Inflammatory macrophage treated with lipopolysaccharide for 4 hours (primary cell): ENCODE results near the gene OR52D1.

Source experiments
- DNase-seq: peaks from one replicate; pipeline ENCODE4 v3.0.0-alpha.2; 2020

The OR52D1 gene

DNA sequence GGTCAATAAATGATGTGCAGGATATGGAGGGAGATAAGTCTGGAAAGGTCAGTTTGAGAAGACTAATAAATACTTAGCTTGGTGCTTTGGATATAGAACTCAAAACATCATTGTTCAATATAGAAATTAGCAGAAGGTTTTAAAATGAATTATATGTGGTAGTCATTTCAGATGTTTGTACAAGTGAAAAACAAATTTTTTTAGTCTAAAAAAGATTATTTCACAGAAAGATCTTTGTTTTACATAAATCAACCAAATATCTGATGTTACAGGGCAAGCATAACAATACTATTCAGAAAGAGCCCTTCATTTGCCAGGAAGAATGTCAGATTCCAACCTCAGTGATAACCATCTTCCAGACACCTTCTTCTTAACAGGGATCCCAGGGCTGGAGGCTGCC is at the start of gene OR52D1:
OR52D1 (plus strand) TSS at position 301 of the 400 bp plus-strand sequence; CDS start at position 323, 22 bp downstream.
- DNase-seq = no peak

DNA sequence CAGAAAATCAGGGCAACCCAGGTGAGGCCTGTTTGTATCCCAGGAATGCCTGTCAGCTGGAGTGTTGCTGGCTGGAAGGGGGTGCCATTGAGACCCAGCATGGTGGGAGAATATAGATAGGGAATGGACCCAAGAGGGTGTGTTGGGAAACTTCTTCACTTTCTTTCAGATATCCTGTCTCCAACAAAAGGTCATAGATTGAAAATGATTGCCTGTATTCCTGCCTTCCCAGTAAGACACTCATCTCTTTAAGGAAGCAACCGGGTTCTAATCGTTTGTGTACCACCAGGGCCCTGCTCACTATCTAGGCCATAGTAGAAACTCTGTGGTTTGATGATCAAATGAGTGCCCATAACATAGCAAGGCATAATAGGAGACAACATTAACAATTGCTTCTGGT is 47.1 kb upstream of the OR52D1 start, which contains the start of gene OR51I1:
OR51I1 (minus strand) TSS at position 101 of the 400 bp plus-strand sequence; CDS start at position 101, 0 bp downstream.
- DNase-seq = no peak

DNA sequence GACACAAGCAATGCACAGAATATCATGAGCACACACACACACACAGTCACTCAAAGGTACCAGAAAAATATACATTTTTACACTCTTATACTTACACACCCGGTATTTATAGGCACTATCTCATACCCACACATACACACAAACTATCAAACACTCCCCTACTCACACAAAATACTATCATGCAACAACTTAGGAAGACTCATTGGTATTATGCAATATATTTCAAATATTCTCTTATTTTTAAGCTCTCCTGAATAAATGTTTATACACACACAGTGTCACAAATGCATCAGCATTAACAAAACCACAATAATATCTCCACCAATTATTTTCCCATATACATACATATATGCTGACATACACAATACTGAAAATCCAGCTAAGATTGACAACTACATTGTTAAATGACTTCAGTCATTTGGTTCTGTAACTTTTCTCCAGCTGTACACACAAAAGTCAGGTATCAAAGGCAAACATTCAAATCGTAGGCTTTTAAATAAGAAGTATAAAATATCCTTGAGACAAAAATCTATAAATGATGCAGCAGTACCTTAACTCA is 44.6 kb upstream of the OR52D1 start:
- no peak for DNase-seq

DNA sequence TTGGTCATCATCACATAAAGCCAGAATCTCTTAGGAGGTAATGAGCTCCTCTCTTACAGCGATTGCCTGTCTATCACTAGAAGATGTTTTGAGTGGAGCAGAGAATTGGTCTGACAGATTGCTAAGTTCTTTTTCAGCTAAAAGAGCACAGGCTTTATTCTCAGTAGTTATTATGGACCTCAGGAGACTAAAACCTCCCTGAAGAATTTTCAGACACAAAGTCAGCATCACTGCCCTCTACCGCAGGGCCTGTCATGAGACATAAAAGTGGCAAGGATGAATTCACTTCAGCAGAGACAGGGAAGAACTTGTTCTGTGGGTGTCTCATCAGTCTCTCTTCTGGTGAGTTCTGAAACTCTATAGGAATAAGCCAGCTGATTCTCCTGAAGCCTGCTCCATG is 39.5 kb upstream of the OR52D1 start, which contains the start of gene OR51I2:
OR51I2 (plus strand) TSS at position 301 of the 400 bp plus-strand sequence. CDS start 4,166 bp downstream, outside the sequence.
- no peak for DNase-seq

DNA sequence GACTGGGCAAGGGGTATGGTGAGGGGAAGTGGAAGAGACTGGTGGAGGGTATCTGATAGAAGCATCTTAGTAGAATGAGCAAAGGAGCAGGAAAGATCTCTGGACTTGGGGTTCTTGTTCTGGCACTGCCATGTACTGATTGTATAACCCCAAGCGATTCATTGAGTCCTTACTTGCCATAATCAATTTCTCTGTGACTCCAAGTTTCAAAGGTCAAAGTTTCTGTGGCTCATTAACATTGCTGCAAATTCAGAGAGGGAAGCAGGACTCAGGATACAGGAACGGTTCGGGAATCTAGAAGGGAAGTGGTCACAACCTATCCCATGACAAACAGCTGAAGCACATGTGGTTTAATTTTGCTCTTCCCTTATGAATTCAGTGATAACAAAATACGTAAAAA is 39.1 kb upstream of the OR52D1 start:
- no peak for DNase-seq

DNA sequence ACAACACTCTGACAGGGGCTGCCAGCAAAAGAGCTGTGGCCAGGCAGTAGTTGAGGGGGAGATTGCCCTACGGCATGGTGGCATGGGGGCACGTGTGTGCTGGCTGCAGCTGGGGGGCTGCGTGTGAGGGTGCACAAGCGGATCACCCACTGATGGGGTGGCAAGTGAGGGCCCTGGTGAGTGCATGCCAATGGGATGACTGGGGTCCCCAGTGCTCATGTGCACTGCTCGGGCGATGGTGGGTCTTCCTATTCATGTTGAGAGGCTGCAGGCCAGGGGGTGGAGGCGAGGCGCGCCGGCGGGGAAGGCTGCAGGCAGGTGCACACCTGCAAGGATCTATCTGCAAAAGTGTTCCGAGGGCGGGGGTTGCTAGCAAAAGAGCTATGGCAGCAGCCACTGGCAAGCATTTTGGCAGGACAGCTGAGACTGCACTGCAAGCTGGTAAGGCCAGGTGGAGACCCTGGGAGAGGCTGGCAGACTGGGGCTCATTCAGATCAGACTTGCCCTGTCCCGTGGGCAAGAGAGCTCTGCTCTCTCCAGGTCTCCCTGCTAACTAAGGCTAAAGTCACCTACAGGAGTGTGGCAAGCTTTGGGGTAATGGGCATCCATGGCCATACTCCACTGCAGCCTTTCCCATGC is 27.4 kb upstream of the OR52D1 start:
- no peak for DNase-seq

DNA sequence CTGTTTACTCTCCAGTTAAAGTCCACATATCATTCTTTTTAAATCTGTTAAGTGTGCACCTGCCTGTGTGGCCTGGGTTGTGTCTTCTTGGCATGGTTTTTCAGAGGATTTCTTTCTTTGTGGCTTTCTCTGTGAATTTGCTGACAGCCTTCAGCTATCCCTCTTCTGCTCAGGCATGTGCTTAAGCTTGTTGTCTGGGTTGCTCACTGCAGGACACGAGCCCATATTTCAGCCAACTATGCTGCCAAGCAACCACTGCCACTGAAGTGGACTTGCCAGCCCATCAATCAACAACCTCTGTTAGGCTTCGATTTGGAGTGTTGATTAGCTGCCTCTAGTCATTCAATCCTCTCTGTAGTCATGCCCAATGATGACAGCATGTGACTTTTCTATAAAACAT is 21.0 kb upstream of the OR52D1 start:
- no peak for DNase-seq

DNA sequence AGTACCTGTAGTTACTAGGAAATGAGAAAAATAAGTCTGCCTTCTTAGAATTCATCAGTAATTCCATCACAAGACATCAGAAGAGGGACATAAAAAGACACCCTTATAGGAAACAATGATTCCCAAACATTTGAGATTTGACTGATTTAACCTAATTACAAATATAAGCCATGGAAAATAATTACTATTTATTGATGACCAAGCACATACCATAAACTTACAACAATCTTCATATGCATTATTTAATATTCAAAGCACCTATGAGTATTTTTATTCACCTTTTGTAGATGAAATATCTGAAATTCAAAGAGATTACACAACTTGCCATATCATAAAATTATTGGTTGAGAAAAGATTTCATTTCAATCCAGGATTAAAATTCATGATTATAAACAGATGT is 14.6 kb upstream of the OR52D1 start:
- DNase-seq = no peak

DNA sequence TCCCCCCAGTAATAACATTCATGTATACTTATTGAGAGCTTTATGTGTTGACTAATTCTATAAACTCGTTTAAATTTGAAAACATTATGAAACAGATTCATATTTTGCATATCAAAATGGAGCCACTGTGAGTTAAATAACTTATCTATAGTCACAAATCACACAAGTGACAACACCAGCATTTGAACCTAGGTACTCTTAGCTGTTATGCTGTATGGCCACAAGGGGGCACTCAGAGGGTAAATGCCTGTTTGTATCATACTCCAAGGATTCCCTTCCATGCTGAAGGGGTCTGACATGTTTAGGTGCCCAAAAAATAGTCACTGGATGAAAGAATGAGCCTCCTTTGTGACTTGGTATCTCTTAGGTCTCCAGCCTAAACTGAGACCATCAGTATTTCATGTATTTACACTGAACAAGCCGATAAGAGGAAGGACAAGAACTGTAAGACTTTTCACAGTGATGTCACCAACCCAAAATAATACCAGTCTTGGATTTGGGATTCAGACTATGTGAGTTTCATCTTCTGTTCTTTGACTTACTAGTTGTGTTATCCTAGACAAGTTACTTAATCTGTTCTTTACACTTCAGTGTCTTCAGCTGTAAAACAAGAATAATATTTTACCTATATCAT is 12.2 kb upstream of the OR52D1 start:
- peak; percentile 51 for DNase-seq

DNA sequence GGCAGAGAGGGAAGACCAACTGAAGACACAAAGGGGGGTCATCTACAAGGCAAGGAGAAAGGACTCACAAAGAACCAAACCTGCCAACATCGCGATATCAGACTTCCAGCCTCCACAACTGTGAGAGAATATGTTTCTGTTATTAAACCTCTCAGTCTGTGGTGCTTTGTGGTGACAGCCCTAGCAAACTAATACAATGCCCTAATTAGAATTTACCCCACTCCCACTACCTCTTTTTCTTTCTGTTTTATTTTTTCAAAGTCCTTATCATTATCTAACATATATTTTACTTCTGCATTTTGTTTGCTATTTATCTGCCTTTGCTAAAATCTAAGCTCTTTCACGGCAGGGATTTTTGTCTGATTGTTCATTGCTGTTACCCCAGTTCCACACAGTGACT is 2.5 kb upstream of the OR52D1 start:
- no peak for DNase-seq

DNA sequence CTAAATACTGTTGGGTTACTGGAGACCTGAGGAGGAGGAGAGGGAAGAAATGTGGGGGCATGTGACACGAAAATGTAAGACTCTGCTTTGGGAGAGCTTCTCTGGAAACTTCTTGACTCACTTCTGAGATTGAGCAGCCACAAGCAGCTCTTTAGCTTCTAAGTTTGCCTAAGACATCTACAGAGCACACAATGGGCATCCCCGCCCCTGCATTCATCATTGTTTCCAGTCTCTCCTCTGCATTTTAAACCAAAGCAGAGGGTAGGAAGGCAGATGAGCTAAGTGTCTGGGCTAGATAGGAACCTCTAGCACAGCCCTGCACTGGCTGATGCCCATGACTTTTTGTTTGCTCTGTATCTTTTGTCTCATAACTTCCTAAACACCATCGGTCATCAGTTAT is 2.1 kb upstream of the OR52D1 start:
- DNase-seq = no peak

DNA sequence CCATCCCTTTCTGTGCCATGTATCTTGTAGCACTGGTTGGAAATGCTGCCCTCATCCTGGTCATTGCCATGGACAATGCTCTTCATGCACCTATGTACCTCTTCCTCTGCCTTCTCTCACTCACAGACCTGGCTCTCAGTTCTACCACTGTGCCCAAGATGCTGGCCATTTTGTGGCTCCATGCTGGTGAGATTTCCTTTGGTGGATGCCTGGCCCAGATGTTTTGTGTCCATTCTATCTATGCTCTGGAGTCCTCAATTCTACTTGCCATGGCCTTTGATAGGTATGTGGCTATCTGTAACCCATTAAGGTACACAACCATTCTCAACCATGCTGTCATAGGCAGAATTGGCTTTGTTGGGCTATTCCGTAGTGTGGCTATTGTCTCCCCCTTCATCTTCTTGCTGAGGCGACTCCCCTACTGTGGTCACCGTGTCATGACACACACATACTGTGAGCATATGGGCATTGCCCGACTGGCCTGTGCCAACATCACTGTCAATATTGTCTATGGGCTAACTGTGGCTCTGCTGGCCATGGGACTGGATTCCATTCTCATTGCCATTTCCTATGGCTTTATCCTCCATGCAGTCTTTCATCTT is 414 bp downstream of the OR52D1 start:
- DNase-seq = no peak

DNA sequence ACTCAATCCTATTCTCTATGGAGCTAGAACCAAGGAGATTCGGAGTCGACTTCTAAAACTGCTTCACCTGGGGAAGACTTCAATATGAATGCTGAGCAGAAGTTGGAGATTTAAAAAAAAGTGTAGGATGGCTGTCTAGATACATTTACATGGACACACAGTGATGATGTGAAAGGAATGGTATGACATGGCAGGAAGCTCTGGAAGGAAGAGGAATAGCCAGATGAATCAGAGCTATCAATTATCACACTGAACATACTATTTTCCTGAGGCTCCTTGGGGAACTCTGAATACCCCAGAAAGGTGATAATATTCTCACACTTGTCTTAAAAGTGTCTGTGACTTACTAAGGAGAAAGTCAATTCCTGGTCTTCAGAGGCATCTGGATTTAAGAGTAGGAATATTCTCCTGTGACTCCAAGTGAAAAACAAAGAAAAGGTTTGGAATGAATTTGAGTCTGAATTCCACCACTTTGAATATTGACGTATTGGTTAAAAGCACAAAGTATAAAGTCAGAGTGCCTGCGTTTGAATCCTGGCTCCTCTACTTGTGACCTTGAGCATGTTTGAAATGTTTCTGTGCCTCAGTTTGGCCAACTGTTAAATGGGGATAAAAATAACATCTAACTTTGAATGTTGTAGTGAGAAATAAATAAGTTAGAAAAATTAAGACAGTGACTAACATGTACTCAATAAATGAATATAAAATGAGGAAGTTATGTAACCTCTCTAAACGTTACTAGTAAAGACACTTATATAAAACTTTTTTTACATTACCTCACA is 1.3 kb downstream of the OR52D1 start:
- peak; percentile 6 for DNase-seq

DNA sequence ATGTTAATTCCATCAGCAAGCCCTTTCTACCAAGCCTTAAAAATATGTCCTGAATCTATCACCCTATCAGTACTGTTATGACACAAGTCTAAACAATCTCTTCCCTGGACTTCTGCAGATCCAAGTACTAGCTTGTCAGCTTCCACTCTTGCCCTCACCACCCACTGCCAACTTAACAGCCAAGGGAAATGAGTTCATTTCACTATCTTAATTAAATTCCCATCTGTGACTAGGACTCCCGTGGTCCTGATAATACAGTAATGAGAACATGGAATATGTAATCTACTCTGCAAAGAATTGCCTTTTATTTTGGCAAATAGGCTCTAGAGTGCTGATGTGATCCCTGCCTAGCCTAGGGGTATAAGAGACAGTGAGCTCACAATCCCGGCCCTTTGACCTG is 11.2 kb downstream of the OR52D1 start:
- no peak for DNase-seq

DNA sequence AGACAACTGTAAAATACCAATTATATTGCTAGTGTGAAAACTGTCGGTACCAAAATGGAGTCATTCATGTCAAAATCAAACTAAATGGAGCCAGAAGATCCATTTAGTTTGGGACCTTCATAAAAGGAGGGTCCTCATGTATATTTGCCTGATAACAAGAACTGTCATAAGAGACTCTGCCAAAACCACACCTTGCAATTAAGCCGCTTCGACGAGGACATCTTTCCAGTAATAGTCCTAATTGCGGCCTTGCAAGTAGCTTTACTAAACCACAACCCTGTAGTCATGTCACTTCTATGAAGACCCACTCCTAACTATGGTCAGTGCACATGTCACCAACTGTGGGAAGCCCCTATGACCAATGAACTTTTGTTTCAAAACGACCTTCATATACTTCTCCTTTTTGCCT is 11.9 kb downstream of the OR52D1 start:
- DNase-seq = peak; percentile 16

DNA sequence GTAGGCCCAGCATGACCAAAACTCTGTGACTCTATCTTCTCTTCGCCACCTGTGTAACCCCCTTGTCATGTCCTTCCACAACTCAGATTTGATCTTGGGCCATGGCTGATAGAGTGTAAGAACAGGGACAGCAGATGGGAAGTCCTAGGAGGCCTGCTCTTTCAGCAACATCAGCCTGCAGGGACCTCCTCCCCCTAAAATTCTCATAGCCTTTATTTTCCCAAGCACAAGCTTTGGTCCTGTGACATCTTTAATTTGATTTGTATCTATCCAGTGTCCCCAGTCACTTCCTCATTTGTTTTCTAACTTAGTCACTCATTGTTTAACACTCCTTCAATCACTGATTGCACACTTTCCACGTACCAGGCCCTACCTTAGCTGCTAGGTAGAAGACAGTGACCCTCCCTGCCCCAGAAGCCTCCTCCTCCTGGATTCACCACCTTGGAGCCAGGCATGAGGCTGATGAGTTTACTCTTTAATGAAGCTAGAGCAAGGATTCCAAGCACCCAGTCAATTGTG is 16.0 kb downstream of the OR52D1 start:
- no peak for DNase-seq

DNA sequence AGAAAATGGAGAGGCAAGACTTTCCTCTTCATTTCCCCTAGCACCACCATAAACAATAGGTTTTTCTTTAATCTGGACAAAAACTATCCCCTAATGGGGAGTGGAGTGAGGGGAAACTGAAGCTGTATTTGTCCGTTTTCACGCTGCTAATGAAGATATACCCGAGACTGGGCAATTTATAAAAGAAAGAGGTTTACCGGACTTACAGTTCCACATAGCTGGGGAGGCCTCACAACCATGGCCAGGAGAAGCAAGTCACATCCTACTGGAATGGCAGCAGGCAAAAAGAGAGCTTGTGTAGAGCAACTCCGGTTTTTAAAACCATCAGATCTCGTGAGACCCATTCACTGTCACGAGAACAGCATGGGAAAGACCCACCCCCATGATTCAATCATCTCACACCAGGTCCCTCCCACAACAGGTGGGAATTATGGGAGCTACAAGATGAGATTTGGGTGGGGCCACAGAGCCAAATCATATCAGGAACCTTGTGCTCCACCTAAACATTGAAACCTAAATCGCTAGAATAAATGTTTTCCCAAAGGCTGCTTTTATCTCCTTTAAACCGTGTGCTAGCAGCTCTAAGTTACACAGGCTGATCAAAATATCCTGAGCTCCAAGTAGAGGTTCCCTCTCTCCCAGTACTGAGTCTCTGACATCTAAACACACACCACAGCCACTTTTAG is 17.0 kb downstream of the OR52D1 start:
- no peak for DNase-seq

DNA sequence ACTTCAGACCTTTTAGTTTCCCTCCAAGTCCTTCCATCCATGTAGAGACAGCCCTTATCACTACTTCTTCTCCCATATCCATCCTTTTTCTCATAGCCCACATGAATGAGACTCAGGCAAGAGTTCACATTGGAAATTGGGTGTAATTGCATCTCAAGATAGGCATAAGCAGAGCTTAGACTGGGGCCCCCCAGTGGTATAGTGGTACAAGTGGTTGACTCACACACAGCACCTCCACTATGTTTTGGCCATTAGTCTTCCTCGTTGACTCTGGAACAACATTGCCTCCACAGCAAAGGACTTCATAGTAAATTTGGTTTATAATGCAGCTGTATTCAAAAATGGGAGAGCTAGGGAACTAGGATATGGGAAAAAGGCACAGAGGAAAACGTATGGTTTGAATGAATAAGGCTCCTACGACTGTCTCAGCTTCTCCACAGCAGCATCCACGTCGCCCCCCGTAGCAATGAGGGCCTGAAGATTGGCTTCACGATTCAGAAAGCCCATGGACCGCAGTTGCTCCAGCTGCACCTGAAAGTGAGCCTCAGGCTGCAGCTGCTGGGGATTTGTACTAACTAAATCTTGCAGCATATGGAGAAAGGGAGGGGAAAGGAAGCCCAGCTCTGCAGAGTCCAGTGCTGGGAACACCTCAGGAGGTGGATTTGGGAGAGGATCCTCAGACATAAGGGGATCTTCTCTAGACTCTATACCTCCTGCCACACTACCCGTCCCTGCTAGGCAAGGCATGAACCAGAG is 18.9 kb downstream of the OR52D1 start:
- DNase-seq = no peak

DNA sequence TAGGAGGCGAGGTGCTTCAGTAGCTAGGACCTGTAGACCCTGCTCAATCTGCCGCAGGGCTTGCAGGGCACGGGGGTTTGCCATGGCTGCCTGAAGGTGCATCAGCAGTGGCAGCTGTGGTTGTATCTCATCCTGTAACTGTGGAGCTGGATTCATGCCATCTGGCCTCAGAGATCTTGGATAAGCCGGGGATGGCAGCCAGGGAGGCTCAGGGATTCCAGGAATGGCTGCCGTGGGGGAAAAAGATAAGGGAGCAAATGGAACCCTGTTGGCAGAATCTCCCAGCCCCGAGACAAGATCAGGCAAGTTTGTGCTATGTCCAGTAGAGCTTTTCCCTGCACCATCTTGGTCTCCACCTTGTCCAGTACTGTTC is 19.4 kb downstream of the OR52D1 start:
- no peak for DNase-seq

DNA sequence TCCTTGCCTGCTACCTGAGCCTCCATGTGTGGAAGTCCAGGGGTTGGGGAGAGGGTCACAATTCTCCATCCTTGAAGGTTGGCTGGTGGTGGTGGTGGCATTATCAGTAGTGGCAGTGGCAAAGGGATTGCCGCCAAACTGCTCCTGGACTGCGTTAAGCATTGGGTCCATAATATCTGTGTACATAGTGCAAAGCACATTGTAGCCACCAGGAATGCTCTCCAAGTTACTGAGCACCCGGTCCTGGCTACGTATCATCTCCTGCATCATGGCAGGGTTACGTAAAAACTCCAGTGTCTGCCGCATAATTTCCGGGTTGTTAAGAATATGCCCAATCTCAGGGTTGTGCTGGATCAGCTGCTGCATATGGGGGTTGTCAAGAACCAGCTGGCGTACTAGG is 20.1 kb downstream of the OR52D1 start:
- DNase-seq = no peak

DNA sequence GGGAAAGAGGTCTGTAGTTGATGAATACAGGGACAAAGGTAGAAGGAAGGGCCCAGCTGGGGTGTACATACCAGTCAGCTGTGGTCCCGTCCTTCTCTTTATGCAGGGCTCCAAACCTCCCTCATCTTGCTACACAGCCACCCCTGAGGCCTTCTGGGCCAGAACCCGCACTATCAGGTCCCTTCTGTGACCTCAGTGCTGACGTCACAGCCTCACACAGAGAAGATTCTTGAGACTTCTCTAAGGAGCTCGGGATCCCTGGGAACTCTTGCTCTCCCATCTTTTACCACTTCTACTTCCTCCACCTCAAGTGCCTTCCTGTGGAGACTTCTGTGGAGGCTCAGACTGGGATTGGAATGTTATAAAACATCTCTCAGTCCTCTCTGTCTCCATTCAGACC is 21.3 kb downstream of the OR52D1 start, which contains the start of gene UBQLN3:
UBQLN3 (minus strand) TSS at position 155 of the 400 bp plus-strand sequence. CDS start 399 bp downstream, outside the sequence.
- no peak for DNase-seq
